AG10803 (cell line): Measurements from ENCODE around the gene DERL2.

Source experiments
- DNase-seq: peaks from one replicate; pipeline ENCODE4 v3.0.0; 2010; ENCODE audit warnings: low read depth
- H3K4me3 ChIP-seq: 2 replicates; pipeline ENCODE4 v1.5.1; 2011; ENCODE audit warnings: mild to moderate bottlenecking, low read length, control low read depth
- CTCF ChIP-seq: conservative IDR thresholded peaks from 2 replicates; pipeline ENCODE4 v1.5.1; 2011; ENCODE audit warnings: mild to moderate bottlenecking, low read length, control low read depth, inconsistent platforms

Gene DERL2

GRCh38 chr17:5486206-5487124 is 487 bp upstream of the DERL2 start, which contains the start of gene MIS12:
TSS of gene MIS12 (plus strand) at chr17:5486566. CDS start at chr17:5488863, 2,297 bp downstream.
- peak within 1 kb of the TSS; percentile 79 for H3K4me3 ChIP-seq
- no peak for TF ChIP-seq CTCF
- DNase-seq, result peak; percentile 100

GRCh38 chr17:5481451-5481850 is 4.5 kb downstream of the DERL2 start:
- no peak for TF ChIP-seq CTCF
- DNase-seq, result no peak
- no peak overlapping the region for H3K4me3 ChIP-seq

- no peak; the same call in 1 of the 2 replicates for TF ChIP-seq CTCF
- H3K4me3 ChIP-seq, result no peak overlapping the region
- DNase-seq, result no peak
These were observed 5.0 kb downstream of the DERL2 start for GRCh38 chr17:5480962-5481361.

GRCh38 chr17:5478992-5479391 is 7.0 kb downstream of the DERL2 start:
- no peak for TF ChIP-seq CTCF
- no peak for DNase-seq
- no peak overlapping the region for H3K4me3 ChIP-seq

- no peak for TF ChIP-seq CTCF
- H3K4me3 ChIP-seq, result no peak overlapping the region
- DNase-seq, result no peak
These were observed 12.1 kb downstream of the DERL2 start for GRCh38 chr17:5473906-5474305.

GRCh38 chr17:5472511-5472910 is 13.5 kb downstream of the DERL2 start:
- no peak for DNase-seq
- TF ChIP-seq CTCF, result no peak
- H3K4me3 ChIP-seq, result no peak overlapping the region

- no peak for DNase-seq
- no peak for TF ChIP-seq CTCF
- H3K4me3 ChIP-seq, result peak overlapping the region; percentile 82
These were observed 17.9 kb downstream of the DERL2 start for GRCh38 chr17:5468075-5468473.
